GM18520 (cell line): ENCODE measurements around the gene EIF3K.

Experiments
- ATAC-seq: cut with Tn5 transposase; IDR thresholded peaks from one replicate; pipeline ENCODE4 v1.9.1; 2021; ENCODE audit not compliant: unreplicated experiment

The EIF3K gene

GRCh38 chr19:38665219-38665931 is 46.4 kb downstream of the EIF3K start:
- no peak for ATAC-seq

GRCh38 chr19:38665950-38666662 is 47.1 kb downstream of the EIF3K start:
- no peak for ATAC-seq

GRCh38 chr19:38666663-38667511 is 47.9 kb downstream of the EIF3K start:
- no peak for ATAC-seq

GRCh38 chr19:38667661-38668171 is 48.7 kb downstream of the EIF3K start:
- no peak for ATAC-seq

- no peak for ATAC-seq
Observed at GRCh38 chr19:38669552-38669951, 50.6 kb downstream of the EIF3K start.

GRCh38 chr19:38670921-38671398 is 52.0 kb downstream of the EIF3K start:
- no peak for ATAC-seq

DNA sequence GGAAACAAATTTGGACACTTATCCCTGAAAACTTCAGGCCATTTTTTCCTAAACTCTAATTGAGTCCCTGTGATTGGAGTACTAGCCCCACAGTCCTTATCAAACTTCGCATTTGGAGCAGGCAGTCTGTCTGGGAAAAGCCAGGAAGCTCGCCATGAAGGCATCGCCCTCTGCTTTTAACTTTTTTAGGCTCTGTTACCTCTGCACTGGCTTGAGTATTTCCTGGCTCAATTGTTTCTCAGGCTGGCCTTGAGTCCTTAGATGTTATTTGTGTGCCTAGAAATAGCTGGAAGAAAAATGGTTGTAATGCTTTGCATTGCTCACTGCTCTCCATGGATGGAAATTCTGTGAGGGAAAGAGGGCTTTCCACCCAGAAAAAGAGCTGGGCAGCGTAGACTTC is 52.7 kb downstream of the EIF3K start:
- no peak for ATAC-seq

- no peak for ATAC-seq
Observed at GRCh38 chr19:38673030-38673429, 54.0 kb downstream of the EIF3K start.

DNA sequence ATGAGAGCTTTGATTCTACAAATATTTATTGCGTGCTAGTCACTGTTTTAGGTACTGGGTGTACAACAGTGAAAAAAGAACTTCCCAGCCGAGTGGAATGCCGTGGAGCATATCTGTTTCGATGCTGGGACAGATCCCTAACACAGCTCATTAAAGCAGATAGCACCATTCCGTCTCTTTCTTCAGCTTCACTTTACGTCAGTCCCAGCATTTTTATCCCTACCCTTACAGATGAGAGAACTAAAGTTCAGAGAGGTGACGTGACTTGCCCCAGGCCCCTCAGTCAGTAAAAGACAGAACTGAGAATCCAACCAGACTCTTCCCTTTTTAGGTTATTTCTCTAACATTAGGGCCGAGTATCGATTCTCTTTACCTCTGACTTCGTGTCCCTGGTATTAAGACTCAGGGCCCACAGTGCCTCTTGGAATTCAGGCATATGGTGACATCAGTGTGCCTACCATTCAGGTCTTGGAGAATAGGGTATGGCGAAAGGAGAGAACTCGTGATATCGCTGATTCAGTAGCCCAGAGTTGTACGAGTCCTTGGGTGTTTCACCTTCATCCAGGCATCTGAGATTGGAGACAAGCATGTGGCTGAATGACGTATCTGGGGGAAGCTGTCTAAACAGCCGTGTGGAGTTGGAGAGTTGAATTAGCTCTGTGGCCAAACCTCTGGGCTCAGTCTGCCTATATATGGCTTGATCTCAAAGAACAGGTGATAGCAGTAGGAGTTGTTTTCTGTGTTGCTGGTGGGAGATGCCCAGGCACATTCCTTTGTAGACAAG is 55.6 kb downstream of the EIF3K start:
- no peak for ATAC-seq

GRCh38 chr19:38675611-38676010 is 56.6 kb downstream of the EIF3K start:
- ATAC-seq: no peak

DNA sequence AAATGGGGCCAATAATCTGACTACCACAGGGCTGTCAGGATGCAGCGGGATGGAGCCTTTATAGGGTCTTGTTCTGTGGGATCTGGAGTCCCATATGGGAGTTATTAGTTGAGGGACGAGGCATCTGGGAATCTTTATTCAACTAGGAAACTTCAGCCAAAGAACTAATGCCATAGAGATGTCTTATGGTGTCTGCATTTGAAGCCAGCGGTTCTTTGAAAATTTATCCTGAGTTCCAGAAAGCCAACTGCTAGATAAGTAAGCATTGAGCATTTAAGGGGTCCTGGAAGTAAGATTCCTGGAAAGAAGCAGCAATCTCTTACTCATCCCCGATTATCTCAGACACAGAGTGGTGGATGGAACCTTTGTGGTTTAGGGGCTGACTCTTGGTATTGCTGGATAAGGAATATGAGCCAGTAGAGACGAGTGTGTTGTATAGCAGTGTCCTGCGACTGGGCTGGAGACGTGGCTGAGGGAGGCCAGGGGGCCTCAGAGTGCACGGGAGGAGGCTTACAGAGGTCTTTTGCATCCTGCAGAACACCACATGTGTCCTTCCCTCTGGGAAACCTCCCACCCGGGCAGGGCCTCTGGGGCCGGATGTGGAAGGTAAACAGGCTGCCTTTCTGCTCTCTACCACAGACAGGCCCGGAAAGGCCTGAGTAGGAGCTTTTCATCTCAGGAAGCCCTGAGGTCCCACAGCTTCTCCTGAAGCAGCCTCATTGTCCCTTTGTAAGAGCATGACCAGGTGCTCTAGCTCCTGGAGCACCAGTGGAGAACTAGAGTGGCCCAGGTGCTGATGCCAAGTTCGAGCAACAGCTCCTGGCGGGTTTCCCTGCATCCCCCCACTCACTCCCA is 57.3 kb downstream of the EIF3K start:
- ATAC-seq: no peak

DNA sequence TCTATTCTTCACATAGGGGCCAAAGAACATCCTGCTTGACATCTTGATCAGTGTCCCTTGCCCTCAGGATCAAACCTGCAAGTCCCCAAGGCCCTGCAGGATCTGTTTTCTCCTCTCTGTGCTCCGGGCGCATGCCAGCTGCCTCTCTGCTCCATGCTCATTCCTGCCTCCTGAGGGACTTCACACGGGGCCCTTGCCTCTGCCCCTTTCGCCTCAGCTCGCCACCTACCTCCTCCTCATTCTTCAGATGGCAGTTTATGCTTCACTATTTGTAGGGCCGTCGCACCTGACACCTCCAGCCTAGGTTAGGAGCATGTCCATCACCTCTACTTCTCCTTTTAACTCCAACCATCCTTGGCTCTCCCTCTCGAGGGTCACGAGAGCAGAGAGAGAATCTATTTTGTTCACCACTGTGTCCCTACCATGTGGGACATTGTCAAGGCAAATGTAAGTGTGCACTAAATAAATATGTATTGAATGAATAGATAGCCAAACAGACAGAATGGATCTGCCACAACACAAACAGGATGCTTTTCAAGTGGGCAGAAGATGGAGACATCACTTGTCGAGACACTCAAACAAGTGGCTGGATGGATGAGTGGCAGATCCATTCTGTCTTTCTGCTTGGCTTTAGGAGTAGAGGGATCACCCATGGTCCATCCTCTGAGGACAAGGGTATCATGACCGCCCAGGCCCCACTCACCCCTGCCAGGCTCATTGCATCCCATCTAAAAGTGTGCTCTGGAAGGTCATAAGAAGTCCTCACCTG is 58.1 kb downstream of the EIF3K start:
- ATAC-seq: no peak

DNA sequence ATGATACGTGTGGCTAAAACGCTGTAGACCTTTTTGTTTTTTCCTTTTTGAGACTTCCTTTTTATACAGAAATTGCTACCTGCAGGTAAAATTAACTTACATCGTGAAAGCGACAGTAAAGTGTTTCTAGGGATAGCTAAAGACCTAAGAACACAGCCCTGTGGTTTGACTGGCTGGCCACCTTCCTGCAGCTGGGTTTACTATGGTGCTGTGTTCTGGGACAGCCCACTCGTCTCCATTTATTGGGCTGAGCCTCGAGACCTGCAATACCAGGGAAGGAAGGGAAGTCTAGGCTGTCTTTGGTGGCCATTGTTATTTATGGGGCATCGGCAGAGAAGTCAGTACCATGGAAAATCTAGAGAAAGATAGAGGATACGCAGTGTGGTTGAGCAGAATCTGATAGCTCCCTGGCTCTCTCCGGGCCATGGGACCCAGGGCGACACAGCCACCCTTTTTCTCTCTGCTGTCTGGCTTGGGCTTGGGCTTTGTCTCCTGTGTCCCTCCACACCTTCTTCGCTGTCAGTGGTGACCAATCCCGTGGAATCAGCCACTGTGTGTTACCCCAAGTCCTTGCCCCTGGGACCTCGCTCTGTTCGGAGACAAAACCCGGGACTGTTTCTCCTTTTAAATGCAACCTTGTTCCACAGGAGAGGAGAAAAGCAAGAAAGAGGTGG is 59.4 kb downstream of the EIF3K start:
- ATAC-seq: no peak

DNA sequence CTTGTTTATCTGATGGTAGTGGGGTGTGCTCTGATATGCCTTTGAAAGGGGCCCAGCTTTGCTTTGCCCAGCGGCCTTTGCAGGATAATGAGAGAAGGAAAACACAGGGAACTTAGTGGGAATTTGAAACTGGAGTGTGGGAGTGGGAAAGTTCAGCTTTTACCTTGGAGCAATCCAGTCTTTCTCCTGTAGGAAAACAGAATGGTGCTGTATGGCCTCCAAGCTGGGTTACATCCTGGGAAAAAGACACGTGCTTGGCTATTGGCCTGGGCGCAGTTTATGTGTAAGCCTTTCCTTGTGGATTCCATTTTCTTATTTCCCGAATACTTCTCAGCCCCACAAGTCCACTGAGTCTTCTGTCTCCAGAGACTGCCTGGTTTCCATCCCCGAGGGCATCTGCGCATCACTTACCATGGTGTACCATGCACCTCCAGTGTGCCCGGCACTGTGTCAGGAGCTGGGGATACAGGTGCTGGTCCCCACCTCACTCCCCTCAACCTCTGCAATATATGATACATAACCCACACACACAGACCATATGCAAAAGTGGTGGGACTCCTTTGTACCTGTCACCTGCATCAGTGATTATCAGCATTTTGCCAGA is 60.0 kb downstream of the EIF3K start:
- ATAC-seq: no peak

GRCh38 chr19:38679839-38680238 is 60.9 kb downstream of the EIF3K start:
- ATAC-seq: no peak

- ATAC-seq: no peak
Observed at GRCh38 chr19:38682195-38682867, 63.3 kb downstream of the EIF3K start.

DNA sequence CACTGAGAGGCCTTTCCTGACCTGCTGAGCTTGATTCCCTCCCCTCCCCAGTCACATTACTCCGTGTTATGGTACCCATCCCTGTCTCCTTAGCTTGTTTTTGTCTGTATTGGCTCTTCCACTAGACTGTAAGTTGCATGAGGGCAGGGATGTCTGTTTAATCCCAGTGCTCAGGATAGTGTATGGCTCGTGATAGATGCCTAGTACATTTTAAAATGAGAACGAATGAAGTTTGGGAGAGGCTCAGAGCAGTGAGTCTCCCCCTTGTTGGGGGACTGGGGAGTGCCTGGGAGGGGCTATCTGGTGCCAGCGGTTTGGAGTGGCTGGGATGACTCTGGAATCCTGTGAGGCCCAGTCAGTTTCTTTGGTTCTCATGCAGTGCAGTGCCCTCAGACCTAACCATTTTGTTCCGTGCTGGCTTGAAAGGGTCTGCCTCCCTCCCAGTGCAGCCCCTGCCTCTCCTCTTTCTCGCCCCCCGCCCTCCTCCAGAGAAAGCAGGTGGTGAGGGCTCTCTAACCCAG is 63.9 kb downstream of the EIF3K start:
- no peak for ATAC-seq
